SH-SY5Y (cell line): Measurements from ENCODE around the gene DSCAML1.

Experiments used
- GATA2 ChIP-seq: IDR thresholded peaks from 2 replicates; pipeline ENCODE4 v1.6.1; 2011; ENCODE audit warnings: mild to moderate bottlenecking, low read depth, low read length
- GATA3 ChIP-seq: IDR thresholded peaks from 2 replicates; pipeline ENCODE4 v1.6.1; 2011; ENCODE audit warnings: low read depth, mild to moderate bottlenecking, low read length, moderate library complexity

GRCh38 chr11:117461396-117462182 lies 335.4 kb downstream of the DSCAML1 start:
- TF ChIP-seq GATA2 (no peak), GATA3 (no peak)
